GM12892 (cell line): ENCODE measurements around the gene EPB41L1.

Source experiments
- POLR2A ChIP-seq: IDR thresholded peaks from 2 replicates; pipeline ENCODE4 v1.6.1; 2011; ENCODE audit warnings: low read depth, low read length, control low read depth
- POLR2AphosphoS5 ChIP-seq: IDR thresholded peaks from 2 replicates; pipeline ENCODE4 v1.6.1; 2011; ENCODE audit warnings: low read depth, low read length, control low read depth
- TAF1 ChIP-seq: IDR thresholded peaks from 2 replicates; pipeline ENCODE4 v1.6.1; 2011; ENCODE audit warnings: low read depth, mild to moderate bottlenecking, control low read depth, low read length, borderline replicate concordance

DNA sequence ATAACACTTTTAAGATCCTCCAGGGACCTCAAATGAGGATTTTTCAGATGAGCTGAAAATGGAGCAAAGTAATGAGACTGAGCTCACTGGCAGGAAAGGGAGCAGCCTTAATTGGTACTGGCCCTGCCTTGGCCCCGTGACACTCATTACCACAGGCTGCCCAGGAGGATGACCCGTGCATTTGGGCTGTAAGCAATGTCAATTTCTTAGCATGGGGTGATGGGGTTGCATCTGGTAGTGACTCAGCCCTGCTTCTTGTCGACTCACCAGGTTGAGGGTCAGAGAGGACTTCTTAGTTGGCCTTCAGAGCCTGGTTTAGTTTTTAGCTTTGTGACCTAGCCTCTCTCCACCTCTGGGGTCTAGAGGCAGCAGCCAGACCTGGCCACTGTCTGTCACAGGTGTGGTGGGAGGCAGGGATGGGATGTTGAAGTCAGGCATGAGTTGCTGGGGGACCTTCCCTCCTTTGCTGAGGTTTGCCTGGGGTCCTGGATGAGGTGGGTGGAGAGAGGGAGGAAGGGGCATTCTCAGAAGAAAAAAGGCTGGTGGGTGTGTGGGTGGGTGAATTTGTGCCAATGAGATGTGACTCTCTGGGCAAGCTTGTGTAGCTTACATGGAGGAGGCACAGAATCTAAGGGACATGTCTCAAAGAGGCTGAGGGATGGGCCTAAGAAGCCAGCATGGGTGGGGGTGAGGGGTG lies 25.9 kb upstream of the EPB41L1 start:
- no peak for TF ChIP-seq POLR2AphosphoS5
- no peak for TF ChIP-seq POLR2A
- TF ChIP-seq TAF1, result no peak
